Prostate gland (tissue), 2 donors: ENCODE data around the gene NAA38. TPM values are rescaled to one million over a fixed set of nuclear protein-coding genes. Genes with fewer than 3 reads are reported as not detected.

Experiments used
- DNase-seq: peaks from one replicate; pipeline ENCODE4 v3.0.0-alpha.2; 2019; ENCODE audit warnings: low spot score
- H3K27ac ChIP-seq, 2 donors: fragments of 200-600 bp; sonication (generic); 2 replicates each; pipeline ENCODE4 v1.5.1; 2017 to 2019
- H3K27me3 ChIP-seq: fragments of 200-600 bp; sonication (generic); replicated peaks from 2 replicates; pipeline ENCODE4 v1.5.1; 2019; ENCODE audit not compliant: insufficient read depth
- H3K36me3 ChIP-seq, 2 donors: fragments of 200-600 bp; sonication (generic); 1 replicate in 1 of 2; 2 replicates in 1 of 2; pipeline versions ENCODE4 v1.5.1 to v1.8.1; 2017 to 2019
- H3K4me1 ChIP-seq: fragments of 200-600 bp; sonication (generic); replicated peaks from 2 replicates; pipeline ENCODE4 v1.5.1; 2019
- H3K4me3 ChIP-seq, 2 donors: fragments of 200-600 bp; sonication (generic); 2 replicates each; pipeline ENCODE4 v1.5.1; 2017 to 2019
- H3K9me3 ChIP-seq: fragments of 200-600 bp; sonication (generic); 2 replicates; pipeline ENCODE4 v1.5.1; 2017
- CTCF ChIP-seq, 4 experiments: fragments of 200-600 bp in 2 of 4; fragments of 450-650 bp in 2 of 4; sonication (generic) in 2 of 4; IDR thresholded peaks; 1 replicate in 3 of 4; 2 replicates in 1 of 4; pipeline ENCODE4 v1.5.1; 2016 to 2019; ENCODE audit warnings: antibody characterized with exemption in 4 of 4, mild to moderate bottlenecking in 2 of 4, moderate library complexity in 2 of 4
- POLR2A ChIP-seq: fragments of 450-650 bp; IDR thresholded peaks from one replicate; pipeline ENCODE4 v1.6.1; 2016; ENCODE audit warnings: antibody characterized with exemption, mild to moderate bottlenecking
- POLR2AphosphoS5 ChIP-seq: sonication (generic); formaldehyde crosslinking; IDR thresholded peaks from one replicate; pipeline ENCODE4 v1.6.1; 2017; ENCODE audit warnings: antibody characterized with exemption
- whole genome bisulfite sequencing: methylation state at CpG from one replicate; pipeline ENCODE4 v1.1.5; 2018; 5-methylcytosine and 5-hydroxymethylcytosine counted together
- intact Hi-C: fragments of 100-400 bp; cut with DNase I; formaldehyde crosslinking; loops from one replicate; pipeline ENCODE4 v1.14.2; 2022
- total RNA-seq, 2 donors: library from RNA; depleted of rRNA; stranded (reverse); fragments of >200 nt; gene quantifications; one replicate each; pipeline ENCODE4 v1.1.0, GENCODE V29; 2016

NAA38 gene
- total RNA-seq, 2 donors from 2014 or later = 74.6 to 163 TPM

GRCh38 chr17:7888184-7888920 is 31.0 kb upstream of the NAA38 start, which contains the start of gene CHD3:
TSS of gene CHD3 (plus strand) at chr17:7888789. CDS start at chr17:7889001, 212 bp downstream.
- no peaks in the 10 kb centered on the region for H3K27me3 ChIP-seq
- intact Hi-C loops = no loop called here
- TF ChIP-seq CTCF (IDR thresholded peaks at IDR 0.05) (no peak), POLR2A (peak; percentile 32), POLR2AphosphoS5 (peak; percentile 46)
- H3K9me3 ChIP-seq = no peaks in the 10 kb centered on the region
- peak; percentile 87 for DNase-seq
- H3K27ac ChIP-seq = peak within 1 kb of the TSS; percentile 97 to 99
- 20% methylated on average over 18 of the region's 18 CpGs for whole genome bisulfite sequencing
- peaks cover 19% of the 10 kb centered on the region for H3K4me1 ChIP-seq
- peak within 1 kb of the TSS; percentile 77 to 90 for H3K4me3 ChIP-seq
- H3K36me3 ChIP-seq = peaks cover 5 to 7% of the 10 kb centered on the region in 2 donors

GRCh38 chr17:7887482-7888183 is 30.3 kb upstream of the NAA38 start:
- no peaks in the 10 kb centered on the region for H3K27me3 ChIP-seq
- TF ChIP-seq CTCF (IDR thresholded peaks at IDR 0.05) = peak in 2 of 4 experiments; percentile 13 to 42
- TF ChIP-seq POLR2AphosphoS5 = peak; percentile 95
- TF ChIP-seq POLR2A = peak; percentile 87
- peak overlapping the region; percentile 77 to 90 for H3K4me3 ChIP-seq
- peak; percentile 97 for DNase-seq
- intact Hi-C loops = no loop called here
- H3K27ac ChIP-seq = peak overlapping the region; percentile 97 to 99
- peaks cover 5 to 7% of the 10 kb centered on the region in 2 donors for H3K36me3 ChIP-seq
- H3K4me1 ChIP-seq = peaks cover 19% of the 10 kb centered on the region
- under 1% methylated on average over 30 of the region's 35 CpGs for WGBS
- no peaks in the 10 kb centered on the region for H3K9me3 ChIP-seq

GRCh38 chr17:7887038-7887481 is 29.7 kb upstream of the NAA38 start:
- no peak for DNase-seq
- Histone ChIP-seq H3K27ac (peak overlapping the region; percentile 97 to 99), H3K36me3 (peaks cover 5 to 7% of the 10 kb centered on the region in 2 donors), H3K4me3 (peak overlapping the region; percentile 77 to 90), H3K27me3 (no peaks in the 10 kb centered on the region), H3K4me1 (peaks cover 19% of the 10 kb centered on the region), H3K9me3 (no peaks in the 10 kb centered on the region)
- TF ChIP-seq POLR2AphosphoS5 (no peak), CTCF (IDR thresholded peaks at IDR 0.05) (no peak), POLR2A (no peak)
- 1% methylated on average over 8 of the region's 8 CpGs for WGBS
- intact Hi-C loops = no loop called here

GRCh38 chr17:7886227-7887037 is 29.1 kb upstream of the NAA38 start:
- Histone ChIP-seq H3K4me1 (peaks cover 21% of the 10 kb centered on the region), H3K4me3 (peak overlapping the region; percentile 77 to 90), H3K27ac (peak overlapping the region; percentile 97 to 99), H3K9me3 (no peaks in the 10 kb centered on the region), H3K36me3 (peaks cover 5 to 7% of the 10 kb centered on the region in 2 donors), H3K27me3 (no peaks in the 10 kb centered on the region)
- DNase-seq = peak; percentile 68
- TF ChIP-seq CTCF (IDR thresholded peaks at IDR 0.05) (peak in 1 of 4 experiments; percentile 15), POLR2AphosphoS5 (peak; percentile 5), POLR2A (peak; percentile 15)
- intact Hi-C loops = no loop called here
- WGBS = 2% methylated on average over 30 of the region's 30 CpGs
